Erythroblast (primary cell): Measurements from ENCODE around the gene XXYLT1.

Experiments used
- GATA1 ChIP-seq: IDR thresholded peaks from 2 replicates; pipeline ENCODE4 v1.6.1; 2011; ENCODE audit warnings: low read depth, mild to moderate bottlenecking, control low read depth, low read length, moderate library complexity
- POLR2A ChIP-seq: IDR thresholded peaks from 2 replicates; pipeline ENCODE4 v1.6.1; 2011; ENCODE audit warnings: mild to moderate bottlenecking, low read length

GRCh38 chr3:195133462-195133861, 137.5 kb downstream of the XXYLT1 start:
- TF ChIP-seq POLR2A, result no peak
- TF ChIP-seq GATA1, result no peak
